ENCODE results near the gene ARRB1.

- TF ChIP-seq EZH2 (IDR thresholded peaks at IDR 0.05; ENCODE audit: borderline replicate concordance, low read length) (no peak), CTCF (conservative IDR thresholded peaks at IDR 0.05 in 1 of 2, IDR thresholded peaks at IDR 0.05 in 1 of 2; ENCODE audit: extremely low read depth in 1 of 2, insufficient read depth in 1 of 2, low read depth in 1 of 2, low read length in 2 of 2) (no peak)
These were observed 75.9 kb downstream of the ARRB1 start for GRCh38 chr11:75275581-75275980.
